ENCODE data around the gene PLD6.
"Not testable (repeated sequence)": the region's sequence is repeated elsewhere in the genome, so short reads cannot be mapped to it uniquely, and the experiment has no call there.

The PLD6 gene

GRCh38 chr17:17159571-17159970 lies 46.6 kb downstream of the PLD6 start:
- Histone ChIP-seq H2BK12ac (ENCODE audit: low read length) (no peak overlapping the region), H2AK5ac (ENCODE audit: low read length) (no peak overlapping the region), H4K91ac (ENCODE audit: low read depth, low read length) (no peak overlapping the region), H3K9ac (ENCODE audit: low read length) (no peak overlapping the region), H3K14ac (ENCODE audit: low read length) (no peak overlapping the region), H3K4me3 (ENCODE audit: low read depth, low read length) (no peak overlapping the region), H3K27ac (ENCODE audit: low read depth, low read length) (no peak overlapping the region), H3K79me1 (ENCODE audit: low read length) (no peaks in the 10 kb centered on the region), H3K27me3 (ENCODE audit: insufficient read depth, low read length) (no peaks in the 10 kb centered on the region), H3K79me2 (ENCODE audit: control insufficient read depth, insufficient read depth, low read length, poor library complexity) (no peaks in the 10 kb centered on the region), H3K4me1 (ENCODE audit: control insufficient read depth in 1 of 2, insufficient read depth in 2 of 2, low read length in 2 of 2) (no peaks in the 10 kb centered on the region), H2BK5ac (ENCODE audit: low read depth, low read length, poor library complexity) (no peak overlapping the region), H3K23ac (ENCODE audit: low read length) (no peak overlapping the region), H3K4ac (ENCODE audit: low read depth, low read length) (no peak overlapping the region), H3K18ac (ENCODE audit: low read length) (no peak overlapping the region), H4K8ac (ENCODE audit: low read depth, low read length) (no peak overlapping the region), H2BK120ac (ENCODE audit: insufficient read depth, low read length, poor library complexity) (no peak overlapping the region), H2AFZ (ENCODE audit: insufficient read depth, low read length, poor library complexity) (no peak overlapping the region), H3K9me3 (ENCODE audit: insufficient read depth, low read depth, low read length) (peaks cover 2% of the 10 kb centered on the region), H4K12ac (ENCODE audit: low read depth, low read length) (no peak overlapping the region), H3K36me3 (ENCODE audit: control insufficient read depth in 1 of 2, insufficient read depth in 2 of 2, low read length in 2 of 2) (peaks cover 75 to 87% of the 10 kb centered on the region in 2 experiments), H3K4me2 (ENCODE audit: low read length) (no peak overlapping the region)
- no peak for DNase-seq
- no CpG with 5 or more reads among the region's 4 CpGs for WGBS (ENCODE audit: extremely low coverage, insufficient coverage, insufficient read length)

- not testable (repeated sequence) for H2AFZ ChIP-seq (ENCODE audit: insufficient read depth, low read length, poor library complexity); H3K4me2 ChIP-seq (ENCODE audit: low read length)
Observed at GRCh38 chr17:17158506-17158905, 47.6 kb downstream of the PLD6 start.

GRCh38 chr17:17157041-17157440 lies 49.1 kb downstream of the PLD6 start:
- no peaks in the 10 kb centered on the region for H3K79me1 ChIP-seq (ENCODE audit: low read length)
- H4K8ac ChIP-seq (ENCODE audit: low read depth, low read length), result no peak overlapping the region
- H3K79me2 ChIP-seq (ENCODE audit: control insufficient read depth, insufficient read depth, low read length, poor library complexity), result no peaks in the 10 kb centered on the region
- H2BK120ac ChIP-seq (ENCODE audit: insufficient read depth, low read length, poor library complexity), result no peak overlapping the region
- H2BK5ac ChIP-seq (ENCODE audit: low read depth, low read length, poor library complexity), result no peak overlapping the region
- H3K9ac ChIP-seq (ENCODE audit: low read length), result no peak overlapping the region
- H3K4me1 ChIP-seq (ENCODE audit: control insufficient read depth in 1 of 2, insufficient read depth in 2 of 2, low read length in 2 of 2), result no peaks in the 10 kb centered on the region
- H3K18ac ChIP-seq (ENCODE audit: low read length), result no peak overlapping the region
- H4K91ac ChIP-seq (ENCODE audit: low read depth, low read length), result no peak overlapping the region
- H3K14ac ChIP-seq (ENCODE audit: low read length), result no peak overlapping the region
- no peak overlapping the region for H4K12ac ChIP-seq (ENCODE audit: low read depth, low read length)
- H3K36me3 ChIP-seq (ENCODE audit: control insufficient read depth in 1 of 2, insufficient read depth in 2 of 2, low read length in 2 of 2), result peaks cover 86 to 92% of the 10 kb centered on the region in 2 experiments
- H3K27ac ChIP-seq (ENCODE audit: low read depth, low read length), result no peak overlapping the region
- WGBS (ENCODE audit: extremely low coverage, insufficient coverage, insufficient read length), result no CpG with 5 or more reads among the region's 6 CpGs
- no peak overlapping the region for H2AK5ac ChIP-seq (ENCODE audit: low read length)
- no peak for DNase-seq
- no peak overlapping the region for H2AFZ ChIP-seq (ENCODE audit: insufficient read depth, low read length, poor library complexity)
- H3K27me3 ChIP-seq (ENCODE audit: insufficient read depth, low read length), result no peaks in the 10 kb centered on the region
- H3K9me3 ChIP-seq (ENCODE audit: insufficient read depth, low read depth, low read length), result no peaks in the 10 kb centered on the region
- H3K4ac ChIP-seq (ENCODE audit: low read depth, low read length), result no peak overlapping the region
- H3K23ac ChIP-seq (ENCODE audit: low read length), result no peak overlapping the region
- H3K4me3 ChIP-seq (ENCODE audit: low read depth, low read length), result no peak overlapping the region
- H3K4me2 ChIP-seq (ENCODE audit: low read length), result no peak overlapping the region
- H2BK12ac ChIP-seq (ENCODE audit: low read length), result no peak overlapping the region

More at GRCh38 chr17:17158506-17158905, 47.6 kb downstream of the PLD6 start:
- DNase-seq; H3K23ac ChIP-seq (ENCODE audit: low read length); H3K4me1 ChIP-seq (ENCODE audit: control insufficient read depth in 1 of 2, insufficient read depth in 2 of 2, low read length in 2 of 2); H3K79me2 ChIP-seq (ENCODE audit: control insufficient read depth, insufficient read depth, low read length, poor library complexity); H3K27ac ChIP-seq (ENCODE audit: low read depth, low read length); H3K4me3 ChIP-seq (ENCODE audit: low read depth, low read length); H2AK5ac ChIP-seq (ENCODE audit: low read length); H3K18ac ChIP-seq (ENCODE audit: low read length); H3K27me3 ChIP-seq (ENCODE audit: insufficient read depth, low read length); H3K79me1 ChIP-seq (ENCODE audit: low read length); H2BK12ac ChIP-seq (ENCODE audit: low read length); H2BK5ac ChIP-seq (ENCODE audit: low read depth, low read length, poor library complexity); H3K14ac ChIP-seq (ENCODE audit: low read length); H3K9me3 ChIP-seq (ENCODE audit: insufficient read depth, low read depth, low read length); H4K8ac ChIP-seq (ENCODE audit: low read depth, low read length); H3K4ac ChIP-seq (ENCODE audit: low read depth, low read length); H4K91ac ChIP-seq (ENCODE audit: low read depth, low read length); H2BK120ac ChIP-seq (ENCODE audit: insufficient read depth, low read length, poor library complexity); H4K12ac ChIP-seq (ENCODE audit: low read depth, low read length); H3K9ac ChIP-seq (ENCODE audit: low read length): not testable (repeated sequence)
- peaks cover 78 to 88% of the 10 kb centered on the region in 2 experiments for H3K36me3 ChIP-seq (ENCODE audit: control insufficient read depth in 1 of 2, insufficient read depth in 2 of 2, low read length in 2 of 2)
- no CpG with 5 or more reads among the region's 33 CpGs for WGBS (ENCODE audit: extremely low coverage, insufficient coverage, insufficient read length)

- Histone ChIP-seq H3K4me3 (ENCODE audit: low read depth, low read length) (no peak overlapping the region), H3K4ac (ENCODE audit: low read depth, low read length) (no peak overlapping the region), H3K9ac (ENCODE audit: low read length) (no peak overlapping the region), H2AFZ (ENCODE audit: insufficient read depth, low read length, poor library complexity) (no peak overlapping the region), H4K8ac (ENCODE audit: low read depth, low read length) (no peak overlapping the region), H2BK120ac (ENCODE audit: insufficient read depth, low read length, poor library complexity) (no peak overlapping the region), H3K4me1 (ENCODE audit: control insufficient read depth in 1 of 2, insufficient read depth in 2 of 2, low read length in 2 of 2) (no peaks in the 10 kb centered on the region), H2AK5ac (ENCODE audit: low read length) (no peak overlapping the region), H3K79me1 (ENCODE audit: low read length) (no peaks in the 10 kb centered on the region), H3K14ac (ENCODE audit: low read length) (no peak overlapping the region), H2BK5ac (ENCODE audit: low read depth, low read length, poor library complexity) (no peak overlapping the region), H3K23ac (ENCODE audit: low read length) (no peak overlapping the region), H3K79me2 (ENCODE audit: control insufficient read depth, insufficient read depth, low read length, poor library complexity) (no peaks in the 10 kb centered on the region), H3K27ac (ENCODE audit: low read depth, low read length) (no peak overlapping the region), H4K12ac (ENCODE audit: low read depth, low read length) (no peak overlapping the region), H4K91ac (ENCODE audit: low read depth, low read length) (no peak overlapping the region), H3K18ac (ENCODE audit: low read length) (no peak overlapping the region), H3K36me3 (ENCODE audit: control insufficient read depth in 1 of 2, insufficient read depth in 2 of 2, low read length in 2 of 2) (peaks cover 87 to 92% of the 10 kb centered on the region in 2 experiments), H3K9me3 (ENCODE audit: insufficient read depth, low read depth, low read length) (no peaks in the 10 kb centered on the region), H2BK12ac (ENCODE audit: low read length) (no peak overlapping the region), H3K27me3 (ENCODE audit: insufficient read depth, low read length) (no peaks in the 10 kb centered on the region), H3K4me2 (ENCODE audit: low read length) (no peak overlapping the region)
- no CpG with 5 or more reads among the region's 10 CpGs for WGBS (ENCODE audit: extremely low coverage, insufficient coverage, insufficient read length)
- DNase-seq, result no peak
Observed at GRCh38 chr17:17156511-17156910, 49.6 kb downstream of the PLD6 start.

Measured in trophoblast cell (in vitro differentiated cells and primary cell).